HEK293 (cell line): Measurements from ENCODE around the gene COL5A2.

Experiments
- CTCF ChIA-PET: fragments of 350-600 bp; formaldehyde crosslinking; extraction: SDS; loops from one replicate; lab custom pipeline; 2021; ENCODE audit warnings: antibody characterized with exemption; lab: Yijun Ruan, JAX
- POLR2A ChIA-PET: fragments of 300-600 bp; formaldehyde crosslinking; extraction: SDS; loops from one replicate; lab custom pipeline; 2020; ENCODE audit warnings: antibody characterized with exemption, inconsistent platforms; lab: Yijun Ruan, JAX
- H3K27ac ChIP-seq: fragments of 200-500 bp; sonication (Bioruptor generic); 2 replicates; pipeline ENCODE4 v1.5.1; 2014; ENCODE audit warnings: low read depth, low read length, control low read depth, inconsistent platforms; ENCODE audit errors: extremely low read depth
- H3K36me3 ChIP-seq, 2 experiments: fragments of 200-500 bp in 1 of 2; sonication (Bioruptor generic) in 1 of 2; 1 replicate in 1 of 2; 2 replicates in 1 of 2; pipeline ENCODE4 v1.5.1; 2014 to 2017; ENCODE audit warnings: inconsistent platforms in 2 of 2, low read length in 2 of 2; ENCODE audit not compliant: control insufficient read depth in 2 of 2, insufficient read depth in 1 of 2
- H3K4me1 ChIP-seq: fragments of 200-500 bp; sonication (Bioruptor generic); 2 replicates; pipeline ENCODE4 v1.5.1; 2014; ENCODE audit warnings: mild to moderate bottlenecking, low read length, inconsistent platforms; ENCODE audit not compliant: control insufficient read depth, insufficient read depth
- H3K4me3 ChIP-seq: 2 replicates; pipeline ENCODE4 v1.5.1; 2011; ENCODE audit warnings: low read depth, mild to moderate bottlenecking, control low read depth, low read length, moderate library complexity
- H3K9me3 ChIP-seq: fragments of 200-500 bp; sonication (Bioruptor generic); 2 replicates; pipeline ENCODE4 v1.5.1; 2014; ENCODE audit warnings: low read depth, low read length, inconsistent platforms; ENCODE audit not compliant: control insufficient read depth, insufficient read depth
- OSR2 ChIP-seq: fragments of 450-650 bp; formaldehyde crosslinking; IDR thresholded peaks from 2 replicates; pipeline ENCODE4 v1.5.1; 2016; ENCODE audit warnings: missing biosample characterization, missing genetic modification characterization
- OVOL3 ChIP-seq: fragments of 450-650 bp; formaldehyde crosslinking; IDR thresholded peaks from 2 replicates; pipeline ENCODE4 v1.5.1; 2016; ENCODE audit warnings: missing biosample characterization, missing genetic modification characterization
- ZBTB21 ChIP-seq: fragments of 450-650 bp; formaldehyde crosslinking; IDR thresholded peaks from 2 replicates; pipeline ENCODE4 v1.5.1; 2017; ENCODE audit warnings: missing biosample characterization, missing genetic modification characterization
- ZBTB7A ChIP-seq: fragments of 450-650 bp; formaldehyde crosslinking; IDR thresholded peaks from 2 replicates; pipeline ENCODE4 v1.5.1; 2016; ENCODE audit warnings: low read depth, missing biosample characterization, missing genetic modification characterization
- ZFP69B ChIP-seq: fragments of 450-650 bp; formaldehyde crosslinking; IDR thresholded peaks from 2 replicates; pipeline ENCODE4 v1.5.1; 2016; ENCODE audit warnings: missing biosample characterization, missing genetic modification characterization
- ZIC2 ChIP-seq: fragments of 450-650 bp; formaldehyde crosslinking; IDR thresholded peaks from 2 replicates; pipeline ENCODE4 v1.5.1; 2016; ENCODE audit warnings: missing biosample characterization, missing genetic modification characterization
- ZNF155 ChIP-seq: fragments of 450-650 bp; formaldehyde crosslinking; IDR thresholded peaks from 2 replicates; pipeline ENCODE4 v1.5.1; 2016; ENCODE audit warnings: missing biosample characterization, missing genetic modification characterization
- ZNF18 ChIP-seq: fragments of 450-650 bp; formaldehyde crosslinking; IDR thresholded peaks from 2 replicates; pipeline ENCODE4 v1.5.1; 2016; ENCODE audit warnings: missing biosample characterization, missing genetic modification characterization
- ZNF2 ChIP-seq: fragments of 450-650 bp; formaldehyde crosslinking; IDR thresholded peaks from 2 replicates; pipeline ENCODE4 v1.5.1; 2016; ENCODE audit warnings: missing biosample characterization, missing genetic modification characterization
- ZNF214 ChIP-seq: fragments of 450-650 bp; formaldehyde crosslinking; IDR thresholded peaks from 2 replicates; pipeline ENCODE4 v1.5.1; 2017; ENCODE audit warnings: missing biosample characterization, mild to moderate bottlenecking, missing genetic modification characterization, borderline replicate concordance
- ZNF248 ChIP-seq: fragments of 450-650 bp; formaldehyde crosslinking; IDR thresholded peaks from 2 replicates; pipeline ENCODE4 v1.5.1; 2017; ENCODE audit warnings: missing biosample characterization, missing genetic modification characterization
- ZNF311 ChIP-seq: fragments of 450-650 bp; formaldehyde crosslinking; IDR thresholded peaks from 2 replicates; pipeline ENCODE4 v1.5.1; 2017; ENCODE audit warnings: missing biosample characterization, missing genetic modification characterization, borderline replicate concordance
- ZNF513 ChIP-seq: fragments of 450-650 bp; IDR thresholded peaks from 2 replicates; pipeline ENCODE4 v1.5.1; 2018; ENCODE audit warnings: missing biosample characterization, missing genetic modification characterization
- ZNF600 ChIP-seq: fragments of 450-650 bp; formaldehyde crosslinking; IDR thresholded peaks from 2 replicates; pipeline ENCODE4 v1.5.1; 2016; ENCODE audit warnings: missing biosample characterization, missing genetic modification characterization
- ZNF660 ChIP-seq: fragments of 450-650 bp; IDR thresholded peaks from 2 replicates; pipeline ENCODE4 v1.5.1; 2018; ENCODE audit warnings: missing biosample characterization, mild to moderate bottlenecking, missing genetic modification characterization
- ZNF707 ChIP-seq: fragments of 450-650 bp; formaldehyde crosslinking; IDR thresholded peaks from 2 replicates; pipeline ENCODE4 v1.5.1; 2016; ENCODE audit warnings: missing biosample characterization, missing genetic modification characterization
- ZNF791 ChIP-seq: fragments of 450-650 bp; formaldehyde crosslinking; IDR thresholded peaks from 2 replicates; pipeline ENCODE4 v1.5.1; 2016; ENCODE audit warnings: missing biosample characterization, missing genetic modification characterization
- ZNF792 ChIP-seq: fragments of 450-650 bp; formaldehyde crosslinking; IDR thresholded peaks from 2 replicates; pipeline ENCODE4 v1.5.1; 2016; ENCODE audit warnings: missing biosample characterization, missing genetic modification characterization
- ZNF837 ChIP-seq: fragments of 450-650 bp; formaldehyde crosslinking; IDR thresholded peaks from 2 replicates; pipeline ENCODE4 v1.5.1; 2016; ENCODE audit warnings: missing biosample characterization, missing genetic modification characterization
- ZSCAN18 ChIP-seq: fragments of 450-650 bp; formaldehyde crosslinking; IDR thresholded peaks from 2 replicates; pipeline ENCODE4 v1.5.1; 2016; ENCODE audit warnings: missing biosample characterization, missing genetic modification characterization
- ZSCAN23 ChIP-seq: fragments of 450-650 bp; formaldehyde crosslinking; IDR thresholded peaks from 2 replicates; pipeline ENCODE4 v1.5.1; 2016; ENCODE audit warnings: missing biosample characterization, missing genetic modification characterization
- ZXDB ChIP-seq: fragments of 450-650 bp; formaldehyde crosslinking; IDR thresholded peaks from 2 replicates; pipeline ENCODE4 v1.5.1; 2016; ENCODE audit warnings: missing biosample characterization, missing genetic modification characterization
- TF ChIP-seq, protein P1 (sequence below): fragments of 450-650 bp; formaldehyde crosslinking; IDR thresholded peaks from 2 replicates; pipeline ENCODE4 v1.5.1; 2016; ENCODE audit warnings: missing biosample characterization, missing genetic modification characterization, borderline replicate concordance

COL5A2 gene

GRCh38 chr2:189083106-189083505 is 96.5 kb downstream of the COL5A2 start:
- no peak overlapping the region for H3K4me3 ChIP-seq
- no peaks in the 10 kb centered on the region for H3K4me1 ChIP-seq
- no peak overlapping the region for H3K27ac ChIP-seq
- H3K36me3 ChIP-seq: no peaks in the 10 kb centered on the region
- TF ChIP-seq ZNF155 (tag by site-specific recombination) (no peak), ZSCAN23 (no peak), ZFP69B (tag by site-specific recombination) (no peak), ZXDB (tag by site-specific recombination) (no peak), ZBTB21 (tag by site-specific recombination) (no peak), ZNF600 (no peak), ZNF837 (tag by site-specific recombination) (no peak), ZSCAN18 (tag by site-specific recombination) (no peak), ZNF513 (no peak)
- TF ChIP-seq, protein P1, sequence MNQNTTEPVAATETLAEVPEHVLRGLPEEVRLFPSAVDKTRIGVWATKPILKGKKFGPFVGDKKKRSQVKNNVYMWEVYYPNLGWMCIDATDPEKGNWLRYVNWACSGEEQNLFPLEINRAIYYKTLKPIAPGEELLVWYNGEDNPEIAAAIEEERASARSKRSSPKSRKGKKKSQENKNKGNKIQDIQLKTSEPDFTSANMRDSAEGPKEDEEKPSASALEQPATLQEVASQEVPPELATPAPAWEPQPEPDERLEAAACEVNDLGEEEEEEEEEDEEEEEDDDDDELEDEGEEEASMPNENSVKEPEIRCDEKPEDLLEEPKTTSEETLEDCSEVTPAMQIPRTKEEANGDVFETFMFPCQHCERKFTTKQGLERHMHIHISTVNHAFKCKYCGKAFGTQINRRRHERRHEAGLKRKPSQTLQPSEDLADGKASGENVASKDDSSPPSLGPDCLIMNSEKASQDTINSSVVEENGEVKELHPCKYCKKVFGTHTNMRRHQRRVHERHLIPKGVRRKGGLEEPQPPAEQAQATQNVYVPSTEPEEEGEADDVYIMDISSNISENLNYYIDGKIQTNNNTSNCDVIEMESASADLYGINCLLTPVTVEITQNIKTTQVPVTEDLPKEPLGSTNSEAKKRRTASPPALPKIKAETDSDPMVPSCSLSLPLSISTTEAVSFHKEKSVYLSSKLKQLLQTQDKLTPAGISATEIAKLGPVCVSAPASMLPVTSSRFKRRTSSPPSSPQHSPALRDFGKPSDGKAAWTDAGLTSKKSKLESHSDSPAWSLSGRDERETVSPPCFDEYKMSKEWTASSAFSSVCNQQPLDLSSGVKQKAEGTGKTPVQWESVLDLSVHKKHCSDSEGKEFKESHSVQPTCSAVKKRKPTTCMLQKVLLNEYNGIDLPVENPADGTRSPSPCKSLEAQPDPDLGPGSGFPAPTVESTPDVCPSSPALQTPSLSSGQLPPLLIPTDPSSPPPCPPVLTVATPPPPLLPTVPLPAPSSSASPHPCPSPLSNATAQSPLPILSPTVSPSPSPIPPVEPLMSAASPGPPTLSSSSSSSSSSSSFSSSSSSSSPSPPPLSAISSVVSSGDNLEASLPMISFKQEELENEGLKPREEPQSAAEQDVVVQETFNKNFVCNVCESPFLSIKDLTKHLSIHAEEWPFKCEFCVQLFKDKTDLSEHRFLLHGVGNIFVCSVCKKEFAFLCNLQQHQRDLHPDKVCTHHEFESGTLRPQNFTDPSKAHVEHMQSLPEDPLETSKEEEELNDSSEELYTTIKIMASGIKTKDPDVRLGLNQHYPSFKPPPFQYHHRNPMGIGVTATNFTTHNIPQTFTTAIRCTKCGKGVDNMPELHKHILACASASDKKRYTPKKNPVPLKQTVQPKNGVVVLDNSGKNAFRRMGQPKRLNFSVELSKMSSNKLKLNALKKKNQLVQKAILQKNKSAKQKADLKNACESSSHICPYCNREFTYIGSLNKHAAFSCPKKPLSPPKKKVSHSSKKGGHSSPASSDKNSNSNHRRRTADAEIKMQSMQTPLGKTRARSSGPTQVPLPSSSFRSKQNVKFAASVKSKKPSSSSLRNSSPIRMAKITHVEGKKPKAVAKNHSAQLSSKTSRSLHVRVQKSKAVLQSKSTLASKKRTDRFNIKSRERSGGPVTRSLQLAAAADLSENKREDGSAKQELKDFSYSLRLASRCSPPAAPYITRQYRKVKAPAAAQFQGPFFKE: no peak
- POLR2A ChIA-PET: no interaction called here
- CTCF ChIA-PET: interaction anchor here (1.5 kb wide), 1 partner anchor 10 kb away, joined by 5 read pairs; no protein-coding TSS in a partner anchor
- no peaks in the 10 kb centered on the region for H3K9me3 ChIP-seq

DNA sequence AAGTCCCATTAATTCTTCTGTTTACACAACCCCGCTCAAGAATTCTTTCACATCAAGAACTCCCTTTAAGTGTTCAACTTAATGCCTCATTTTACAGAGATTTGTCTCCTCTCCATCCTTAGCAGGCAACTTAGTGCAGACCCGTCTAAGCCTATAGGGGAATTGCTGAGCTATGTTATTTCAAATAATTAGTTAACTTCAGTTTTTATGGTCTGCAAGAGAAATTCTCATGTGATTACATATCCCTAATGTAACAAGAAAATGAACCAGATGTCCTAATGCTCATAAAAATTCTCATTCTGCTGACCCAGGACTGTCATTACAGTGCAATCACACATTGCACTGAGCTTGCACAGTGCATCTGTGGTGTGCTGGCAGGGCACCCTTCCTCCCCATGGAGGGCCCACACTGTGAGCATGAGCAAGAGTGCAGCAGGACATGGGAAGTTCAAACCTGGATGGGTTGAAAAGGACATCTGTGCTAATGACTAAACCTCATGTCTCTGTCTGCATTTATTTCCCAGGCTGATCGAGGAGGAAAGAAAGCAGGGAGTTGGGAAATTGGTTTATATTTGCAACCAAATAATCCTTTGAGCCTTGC is 97.1 kb downstream of the COL5A2 start:
- POLR2A ChIA-PET: no interaction called here
- no peaks in the 10 kb centered on the region for H3K36me3 ChIP-seq
- no peak overlapping the region for H3K4me3 ChIP-seq
- H3K27ac ChIP-seq: no peak overlapping the region
- CTCF ChIA-PET: interaction anchor here (1.2 to 1.5 kb wide), 2 partner anchors 10 to 12 kb away, joined by 4 to 5 read pairs; no protein-coding TSS in a partner anchor
- TF ChIP-seq ZNF707 (tag by site-specific recombination) (no peak), ZIC2 (peak; percentile 84)
- no peaks in the 10 kb centered on the region for H3K9me3 ChIP-seq
- no peaks in the 10 kb centered on the region for H3K4me1 ChIP-seq

DNA sequence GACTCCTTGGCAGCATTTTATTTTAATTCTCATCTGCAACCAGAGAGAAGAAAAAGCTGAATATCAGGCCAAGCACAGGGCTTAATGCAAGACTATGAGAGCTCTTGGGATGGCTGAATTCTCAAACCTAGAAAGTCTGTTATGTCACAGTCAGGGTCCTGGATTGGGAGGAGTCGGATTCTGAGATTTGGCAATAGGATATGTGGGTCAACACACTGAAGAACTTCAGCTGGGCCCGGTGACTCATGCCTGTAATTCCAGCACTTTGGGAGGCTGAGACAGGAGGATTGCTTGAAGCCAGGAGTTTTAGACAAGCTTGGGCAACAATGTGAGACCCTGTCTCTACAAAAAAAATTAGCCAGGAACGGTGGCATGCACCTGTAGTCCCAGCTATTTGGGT is 103.0 kb downstream of the COL5A2 start:
- no peak overlapping the region for H3K4me3 ChIP-seq
- CTCF ChIA-PET: interaction anchor here (0.6 to 1.1 kb wide), 5 partner anchors 17 to 336 kb away, joined by 3 to 5 read pairs (median 4); no protein-coding TSS in a partner anchor
- POLR2A ChIA-PET: no interaction called here
- H3K27ac ChIP-seq: no peak overlapping the region
- no peaks in the 10 kb centered on the region for H3K9me3 ChIP-seq
- H3K36me3 ChIP-seq: no peaks in the 10 kb centered on the region
- H3K4me1 ChIP-seq: no peaks in the 10 kb centered on the region
- TF ChIP-seq OVOL3 (tag by site-specific recombination) (no peak), ZNF660 (no peak), ZNF311 (tag by site-specific recombination) (no peak), ZNF2 (no peak), ZNF248 (tag by site-specific recombination) (no peak), OSR2 (no peak), ZNF837 (tag by site-specific recombination) (no peak), ZBTB7A (tag by site-specific recombination) (no peak), ZNF792 (tag by site-specific recombination) (no peak), ZNF18 (tag by site-specific recombination) (no peak), ZNF214 (tag by site-specific recombination) (no peak), ZNF791 (tag by site-specific recombination) (no peak)
